Stimulated activated CD8-positive, alpha-beta memory T cell treated with anti-CD3 and anti-CD28 coated beads, Interleukin-15, amount 100 ng/mL, for 4 hours (primary cell): ENCODE results near the gene TMEM62.

Source experiments
- DNase-seq, 2 donors: peaks; one replicate each; pipeline ENCODE4 v3.0.0-alpha.2; 2020; ENCODE audit warnings: low read depth in 2 of 2

Gene TMEM62

DNA sequence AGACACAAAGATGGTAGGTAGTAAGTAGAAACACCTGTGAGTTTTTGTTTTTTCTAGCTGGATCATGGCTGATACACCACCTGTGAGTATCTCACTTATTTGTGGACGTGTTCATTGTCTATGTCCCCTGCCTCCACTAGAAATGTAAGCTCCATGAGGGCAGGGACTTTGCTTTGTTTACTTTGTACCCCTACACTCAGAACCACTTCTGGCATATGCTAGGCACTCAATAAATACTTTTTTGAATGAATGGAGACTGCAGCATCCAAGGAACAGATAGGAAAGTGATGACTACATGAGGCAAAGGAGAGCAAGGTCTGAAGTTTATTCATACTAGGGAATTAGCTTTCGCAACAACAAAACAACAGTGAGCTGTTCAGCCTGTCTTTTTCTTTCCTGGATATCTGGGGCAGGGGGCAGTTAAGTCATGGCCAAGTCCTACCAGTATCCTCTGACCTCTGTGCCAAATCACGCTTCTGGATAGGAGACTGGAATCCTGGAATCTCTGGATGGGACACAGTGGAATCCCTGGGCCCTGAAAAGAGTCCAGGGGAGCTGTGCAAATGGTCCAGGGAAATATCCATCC, 99.0 kb downstream of the TMEM62 start:
- no peak for DNase-seq
